GM21786 (cell line): ENCODE results near the gene PPP1R15B.

ENCODE experiments used
- ATAC-seq: cut with Tn5 transposase; IDR thresholded peaks from one replicate; pipeline ENCODE4 v1.9.1; 2021; ENCODE audit not compliant: unreplicated experiment

The PPP1R15B gene

GRCh38 chr1:204421441-204421840, 9.8 kb upstream of the PPP1R15B start:
- no peak for ATAC-seq

GRCh38 chr1:204420039-204421004, 8.7 kb upstream of the PPP1R15B start:
- ATAC-seq, result no peak

GRCh38 chr1:204419064-204419403, 7.4 kb upstream of the PPP1R15B start:
- no peak for ATAC-seq

- ATAC-seq, result no peak
Measured at GRCh38 chr1:204418174-204419063, 6.8 kb upstream of the PPP1R15B start.

GRCh38 chr1:204417074-204417997, 5.7 kb upstream of the PPP1R15B start:
- no peak for ATAC-seq

GRCh38 chr1:204416589-204417073, 5.0 kb upstream of the PPP1R15B start:
- no peak for ATAC-seq

- ATAC-seq, result no peak
Measured at GRCh38 chr1:204415351-204415750, 3.7 kb upstream of the PPP1R15B start.

- no peak for ATAC-seq
Measured at GRCh38 chr1:204414016-204414415, 2.4 kb upstream of the PPP1R15B start.

GRCh38 chr1:204413170-204413535, 1.5 kb upstream of the PPP1R15B start:
- no peak for ATAC-seq

- ATAC-seq, result peak; percentile 20
Measured at GRCh38 chr1:204410688-204411450, 748 bp downstream of the PPP1R15B start.

- ATAC-seq, result no peak
Measured at GRCh38 chr1:204409836-204410687, 1.6 kb downstream of the PPP1R15B start.

- no peak for ATAC-seq
Measured at GRCh38 chr1:204409123-204409522, 2.5 kb downstream of the PPP1R15B start.

GRCh38 chr1:204408602-204409001, 3.0 kb downstream of the PPP1R15B start:
- ATAC-seq, result no peak

- ATAC-seq, result no peak
Measured at GRCh38 chr1:204408074-204408507, 3.5 kb downstream of the PPP1R15B start.

GRCh38 chr1:204407295-204407971, 4.2 kb downstream of the PPP1R15B start:
- ATAC-seq, result no peak

GRCh38 chr1:204406621-204407020, 5.0 kb downstream of the PPP1R15B start:
- no peak for ATAC-seq

GRCh38 chr1:204405988-204406387, 5.6 kb downstream of the PPP1R15B start:
- ATAC-seq, result no peak

- ATAC-seq, result no peak
Measured at GRCh38 chr1:204404629-204405028, 7.0 kb downstream of the PPP1R15B start.
